Measurements from ENCODE around the gene XCR1. TPM values are rescaled to one million over a fixed set of nuclear protein-coding genes. Genes with fewer than 3 reads are reported as not detected.
"Not testable (repeated sequence)": the region's sequence is repeated elsewhere in the genome, so short reads cannot be mapped to it uniquely, and the experiment has no call there.

Gene XCR1
- total and polyA plus RNA-seq, 9 of the 15 experiments (the other 6 are each of a cell fraction or from before 2014, with no cell fraction given) = not detected

- Histone ChIP-seq H3K9me3 (replicated peaks; ENCODE audit: control insufficient read depth, insufficient read depth, low read depth, low read length) (no peaks in the 10 kb centered on the region), H3K27ac (ENCODE audit: extremely low read depth, low read depth, low read length) (no peak overlapping the region), H3K4me3 (no peak overlapping the region), H3K36me3 (ENCODE audit: control insufficient read depth, insufficient read depth, low read length) (no peaks in the 10 kb centered on the region), H3K9me1 (ENCODE audit: control insufficient read depth, insufficient read depth, low read length) (no peaks in the 10 kb centered on the region), H3K79me2 (ENCODE audit: control insufficient read depth, insufficient read depth, low read length) (no peaks in the 10 kb centered on the region), H2AFZ (ENCODE audit: low read depth, low read length) (no peak overlapping the region), H3K4me1 (replicated peaks in 1 of 2; ENCODE audit: control insufficient read depth in 2 of 2, insufficient read depth in 2 of 2, low read length in 2 of 2) (no peaks in the 10 kb centered on the region), H4K20me1 (replicated peaks; ENCODE audit: control insufficient read depth, insufficient read depth, low read length) (no peaks in the 10 kb centered on the region), H3K27me3 (ENCODE audit: control insufficient read depth in 2 of 2, insufficient read depth in 2 of 2, low read length in 2 of 2) (peaks cover 7 to 8% of the 10 kb centered on the region in 2 experiments; a peak in 2 of 5 replicates), H3K9ac (ENCODE audit: insufficient read depth in 1 of 2, low read depth in 2 of 2, low read length in 2 of 2) (no peak overlapping the region), H3K4me2 (ENCODE audit: insufficient read depth, low read length) (no peak overlapping the region)
- BruUV-seq (replicated peaks) = no TSS peak
- ChIA-PET CTCF (ENCODE audit: low intra/inter-chr PET ratio) (no interaction called here), POLR2A (interaction anchor here (0.9 kb wide), 1 partner anchor 12 kb away, joined by 3 read pairs; no protein-coding TSS in a partner anchor)
- intact Hi-C loops (cut with micrococcal nuclease) = no loop called here
- no peak for ATAC-seq
- no peak for DNase-seq (ENCODE audit: extremely low read depth in 1 of 4, low spot score in 3 of 4)
- no peak for FAIRE-seq
- in situ Hi-C loops (cut with MboI) = no loop called here
- 0% methylated on average over 1 of the region's 1 CpG for WGBS (ENCODE audit: insufficient coverage, low coverage, missing lambda C conversion rate)
- TF ChIP-seq ZNF551 (CRISPR knock-in tag; IDR thresholded peaks at IDR 0.05) = no peak
These were observed 11.6 kb upstream of the XCR1 start for GRCh38 chr3:46038916-46039315.

- H3K4me3 ChIP-seq; H3K27ac ChIP-seq (ENCODE audit: extremely low read depth, low read depth, low read length); H3K36me3 ChIP-seq (ENCODE audit: control insufficient read depth, insufficient read depth, low read length); H4K20me1 ChIP-seq (replicated peaks; ENCODE audit: control insufficient read depth, insufficient read depth, low read length); H3K27me3 ChIP-seq (ENCODE audit: control insufficient read depth in 2 of 2, insufficient read depth in 2 of 2, low read length in 2 of 2); H2AFZ ChIP-seq (ENCODE audit: low read depth, low read length); H3K9ac ChIP-seq (ENCODE audit: insufficient read depth in 1 of 2, low read depth in 2 of 2, low read length in 2 of 2); H3K4me2 ChIP-seq (ENCODE audit: insufficient read depth, low read length); H3K9me1 ChIP-seq (ENCODE audit: control insufficient read depth, insufficient read depth, low read length); intact Hi-C loops (cut with micrococcal nuclease); ATAC-seq; H3K9me3 ChIP-seq (replicated peaks; ENCODE audit: control insufficient read depth, insufficient read depth, low read depth, low read length); BruUV-seq (replicated peaks); DNase-seq (ENCODE audit: extremely low read depth in 1 of 4, low spot score in 3 of 4); in situ Hi-C loops (cut with MboI); H3K4me1 ChIP-seq (replicated peaks in 1 of 2; ENCODE audit: control insufficient read depth in 2 of 2, insufficient read depth in 2 of 2, low read length in 2 of 2); H3K79me2 ChIP-seq (ENCODE audit: control insufficient read depth, insufficient read depth, low read length); FAIRE-seq: not testable (repeated sequence)
- CTCF ChIA-PET (ENCODE audit: low intra/inter-chr PET ratio) = interaction anchor here (0.6 kb wide), 1 partner anchor 59 kb away, joined by 3 read pairs; no protein-coding TSS in a partner anchor
- POLR2A ChIA-PET = interaction anchor here (1.6 kb wide), 1 partner anchor 9 kb away, joined by 4 read pairs; no protein-coding TSS in a partner anchor
- WGBS (ENCODE audit: insufficient coverage, low coverage, missing lambda C conversion rate) = 0% methylated on average over 3 of the region's 3 CpGs
These were observed 10.8 kb upstream of the XCR1 start for GRCh38 chr3:46038071-46038470.

All from K562 (cell line).